ENCODE results near the gene UHRF2.

DNA sequence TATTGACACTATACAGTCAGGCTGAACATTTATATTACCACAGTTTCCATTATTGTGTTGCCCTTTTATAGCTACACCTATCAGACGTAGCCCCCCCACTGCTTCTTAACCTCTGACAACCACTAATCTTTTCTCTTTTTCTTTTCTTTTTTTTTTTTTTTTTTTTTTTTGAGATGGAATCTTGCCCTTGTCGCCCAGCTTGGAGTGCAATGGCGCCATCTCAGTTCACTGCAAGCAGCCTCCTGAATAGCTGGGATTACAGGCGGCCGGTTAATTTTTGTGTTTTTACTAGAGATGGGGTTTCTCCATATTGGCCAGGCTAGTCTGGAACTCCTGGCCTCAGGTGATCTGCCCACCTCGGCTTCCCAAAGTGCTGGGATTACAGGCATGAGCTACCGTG lies 75.4 kb downstream of the UHRF2 start:
- TF ChIP-seq, protein P1, sequence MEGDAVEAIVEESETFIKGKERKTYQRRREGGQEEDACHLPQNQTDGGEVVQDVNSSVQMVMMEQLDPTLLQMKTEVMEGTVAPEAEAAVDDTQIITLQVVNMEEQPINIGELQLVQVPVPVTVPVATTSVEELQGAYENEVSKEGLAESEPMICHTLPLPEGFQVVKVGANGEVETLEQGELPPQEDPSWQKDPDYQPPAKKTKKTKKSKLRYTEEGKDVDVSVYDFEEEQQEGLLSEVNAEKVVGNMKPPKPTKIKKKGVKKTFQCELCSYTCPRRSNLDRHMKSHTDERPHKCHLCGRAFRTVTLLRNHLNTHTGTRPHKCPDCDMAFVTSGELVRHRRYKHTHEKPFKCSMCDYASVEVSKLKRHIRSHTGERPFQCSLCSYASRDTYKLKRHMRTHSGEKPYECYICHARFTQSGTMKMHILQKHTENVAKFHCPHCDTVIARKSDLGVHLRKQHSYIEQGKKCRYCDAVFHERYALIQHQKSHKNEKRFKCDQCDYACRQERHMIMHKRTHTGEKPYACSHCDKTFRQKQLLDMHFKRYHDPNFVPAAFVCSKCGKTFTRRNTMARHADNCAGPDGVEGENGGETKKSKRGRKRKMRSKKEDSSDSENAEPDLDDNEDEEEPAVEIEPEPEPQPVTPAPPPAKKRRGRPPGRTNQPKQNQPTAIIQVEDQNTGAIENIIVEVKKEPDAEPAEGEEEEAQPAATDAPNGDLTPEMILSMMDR (conservative IDR thresholded peaks at IDR 0.05; ENCODE audit: low read depth, low read length), result no peak
- TF ChIP-seq EZH2phosphoT487 (IDR thresholded peaks at IDR 0.05; ENCODE audit: borderline replicate concordance, low read length), result no peak
- no peak for TF ChIP-seq EZH2 (IDR thresholded peaks at IDR 0.05; ENCODE audit: low read length, unreplicated experiment)
